GM19328 (cell line): ENCODE results near the gene ELF2.
"Not testable (repeated sequence)": the region's sequence is repeated elsewhere in the genome, so short reads cannot be mapped to it uniquely, and the experiment has no call there.

Experiments used
- ATAC-seq: cut with Tn5 transposase; IDR thresholded peaks from one replicate; pipeline ENCODE4 v1.9.1; 2021; ENCODE audit warnings: mild to moderate bottlenecking, moderate library complexity; ENCODE audit not compliant: unreplicated experiment

The ELF2 gene

GRCh38 chr4:139144911-139145551, 32.0 kb downstream of the ELF2 start:
- no peak for ATAC-seq

GRCh38 chr4:139144161-139144859, 32.7 kb downstream of the ELF2 start:
- no peak for ATAC-seq

- no peak for ATAC-seq
Measured at GRCh38 chr4:139142980-139143379, 34.0 kb downstream of the ELF2 start.

GRCh38 chr4:139142087-139142486, 34.9 kb downstream of the ELF2 start:
- no peak for ATAC-seq

GRCh38 chr4:139137763-139138162, 39.3 kb downstream of the ELF2 start:
- ATAC-seq = no peak

GRCh38 chr4:139134403-139134802, 42.6 kb downstream of the ELF2 start:
- ATAC-seq = no peak

GRCh38 chr4:139131209-139131870, 45.7 kb downstream of the ELF2 start:
- no peak for ATAC-seq

- no peak for ATAC-seq
Measured at GRCh38 chr4:139129206-139129605, 47.8 kb downstream of the ELF2 start.

- ATAC-seq = no peak
Measured at GRCh38 chr4:139126898-139127297, 50.1 kb downstream of the ELF2 start.

- ATAC-seq = no peak
Measured at GRCh38 chr4:139123910-139124309, 53.1 kb downstream of the ELF2 start.

GRCh38 chr4:139118365-139118764, 58.7 kb downstream of the ELF2 start:
- ATAC-seq = no peak

GRCh38 chr4:139115226-139115625, 61.8 kb downstream of the ELF2 start:
- ATAC-seq = no peak

- not testable (repeated sequence) for ATAC-seq
Measured at GRCh38 chr4:139114795-139115194, 62.2 kb downstream of the ELF2 start.

GRCh38 chr4:139112650-139113049, 64.4 kb downstream of the ELF2 start:
- no peak for ATAC-seq

- no peak for ATAC-seq
Measured at GRCh38 chr4:139108567-139109128, 68.4 kb downstream of the ELF2 start.

- peak; percentile 69 for ATAC-seq
Measured at GRCh38 chr4:139099366-139099982, 77.5 kb downstream of the ELF2 start.

GRCh38 chr4:139092271-139092670, 84.7 kb downstream of the ELF2 start:
- no peak for ATAC-seq

GRCh38 chr4:139085141-139085540, 91.9 kb downstream of the ELF2 start:
- ATAC-seq = no peak

- no peak for ATAC-seq
Measured at GRCh38 chr4:139084804-139085093, 92.3 kb downstream of the ELF2 start.

GRCh38 chr4:139083956-139084803, 92.8 kb downstream of the ELF2 start:
- peak; percentile 58 for ATAC-seq

- ATAC-seq = peak; percentile 21
Measured at GRCh38 chr4:139083607-139083955, 93.4 kb downstream of the ELF2 start.
